Stimulated activated CD8-positive, alpha-beta memory T cell treated with anti-CD3 and anti-CD28 coated beads, Interleukin-7, amount 100 ng/mL, for 1 hour (primary cell): ENCODE results near the gene HOXA5.

ENCODE experiments used
- DNase-seq, 2 donors: peaks; one replicate each; pipeline ENCODE4 v3.0.0-alpha.2; 2020; ENCODE audit warnings: low read depth in 2 of 2

Gene HOXA5

DNA sequence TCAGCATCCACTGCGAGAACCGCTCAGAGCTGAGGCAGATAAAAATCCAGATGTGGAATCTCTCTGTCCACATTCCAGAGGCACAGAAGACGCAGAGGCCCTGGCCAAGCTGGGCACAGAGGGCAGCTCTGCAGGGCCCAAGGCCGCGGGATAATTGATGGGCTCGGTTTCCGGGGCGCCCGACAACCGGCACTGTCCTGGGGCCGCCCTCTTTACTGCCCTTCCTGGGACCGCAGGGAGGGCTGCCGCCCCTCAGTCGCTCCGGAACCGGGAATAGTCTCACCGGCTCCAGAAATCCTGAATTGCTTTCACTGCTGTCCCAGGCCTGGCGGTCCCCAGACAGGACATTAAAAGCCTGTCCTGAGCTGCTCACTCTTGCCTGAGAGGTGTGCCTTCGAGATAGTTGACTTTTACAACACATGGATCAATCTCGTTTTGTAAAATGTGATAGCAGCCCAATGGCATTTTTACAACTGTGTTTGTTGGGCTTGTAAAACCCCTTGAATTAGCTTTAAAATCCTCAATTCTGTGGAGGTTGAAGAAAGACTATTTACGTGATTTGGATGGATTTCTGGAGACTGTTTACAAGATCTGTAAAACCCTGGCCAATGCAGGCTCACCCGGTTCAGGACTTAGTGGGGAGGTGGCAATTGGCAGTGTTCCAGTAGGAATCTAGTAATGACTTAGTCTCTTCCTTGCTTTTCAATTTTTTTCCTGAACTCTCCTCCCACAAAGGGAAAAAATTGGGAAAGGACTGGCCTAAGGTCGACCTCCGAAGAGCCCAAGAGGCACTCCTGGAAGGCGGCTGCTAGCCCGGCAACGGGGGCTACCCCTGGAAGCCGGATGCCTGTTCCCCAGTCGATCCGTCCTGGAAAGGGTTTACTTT lies 5.5 kb upstream of the HOXA5 start:
- DNase-seq: no peak

DNA sequence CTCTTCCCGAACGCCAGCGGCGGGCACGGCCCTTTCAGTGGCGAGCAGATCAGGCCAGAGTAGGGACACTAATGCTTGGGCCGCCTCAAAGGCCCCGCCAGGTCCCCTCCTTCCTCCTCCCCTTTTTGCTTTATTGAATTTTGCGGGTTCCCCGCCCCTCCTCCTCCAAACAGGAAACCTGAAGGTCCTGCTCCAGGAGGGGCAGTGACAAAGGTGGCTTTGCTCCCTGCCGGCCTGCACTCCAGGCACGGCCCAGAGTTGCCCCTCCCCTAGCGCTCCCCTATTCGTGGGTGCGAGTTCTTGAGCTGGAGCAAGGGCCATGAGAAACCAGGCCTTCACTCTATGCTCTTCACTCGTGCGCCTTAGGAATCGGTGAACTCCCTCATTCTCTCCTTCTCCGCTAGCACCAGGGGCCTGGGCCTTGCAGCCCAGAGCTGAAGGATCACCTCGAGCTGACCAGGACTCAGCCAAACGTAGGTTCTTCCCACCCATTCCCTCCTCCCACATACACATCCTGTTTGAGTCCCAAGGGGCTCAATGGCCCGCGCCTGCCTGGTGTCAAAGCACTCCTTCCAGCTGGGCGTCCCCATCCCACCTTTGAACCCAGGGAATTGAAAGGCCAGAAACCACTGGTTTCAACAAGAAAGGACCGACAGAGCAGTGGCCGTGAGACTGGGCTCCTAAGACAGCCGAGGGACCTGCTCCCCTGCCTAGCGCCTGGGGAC lies 4.7 kb upstream of the HOXA5 start:
- DNase-seq: no peak

DNA sequence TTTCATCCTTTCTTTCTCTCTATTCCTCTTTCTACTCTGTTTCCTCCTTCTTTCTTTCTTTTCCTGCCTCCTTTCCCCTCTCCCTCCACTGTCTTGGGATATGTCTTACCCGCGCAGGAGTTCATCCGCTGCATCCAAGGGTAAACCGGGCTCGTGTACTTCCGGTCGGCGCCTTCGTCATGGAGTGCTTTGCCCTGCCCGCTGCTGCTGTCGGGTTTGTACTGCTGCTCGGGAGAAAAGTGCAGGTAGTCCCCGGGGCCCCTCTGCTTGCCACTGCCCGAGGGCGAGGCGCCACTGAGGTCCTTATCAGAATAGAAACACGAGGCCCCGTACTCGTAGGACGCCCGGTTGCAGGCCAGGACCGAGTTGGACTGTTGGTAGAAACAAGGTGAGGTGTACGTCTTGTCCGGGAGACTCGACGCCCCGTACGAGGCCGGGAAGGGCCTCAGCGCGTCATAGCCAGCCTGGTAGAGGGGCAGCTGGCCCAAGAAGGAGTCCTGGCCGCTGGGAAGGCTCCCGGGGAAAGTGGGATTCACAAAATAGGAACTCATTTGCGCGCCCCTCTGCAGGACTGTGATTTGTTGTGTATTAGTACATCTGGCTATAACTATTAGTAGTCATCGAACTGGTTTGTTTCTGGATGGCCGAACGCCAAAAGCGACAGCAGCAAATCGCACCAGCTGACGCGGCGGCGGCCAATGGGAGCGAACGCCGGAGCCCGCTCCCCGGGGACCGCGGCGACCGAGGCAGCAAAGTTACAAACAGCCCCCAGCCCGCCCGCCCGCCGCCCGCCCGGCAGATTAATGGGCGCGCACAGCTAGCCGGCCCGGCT lies 3.9 kb upstream of the HOXA5 start, which contains the start of gene HOXA6:
TSS of gene HOXA6 (minus strand) at position 576 of the 832 bp plus-strand sequence. CDS start at position 551, 25 bp downstream.
- DNase-seq: no peak

DNA sequence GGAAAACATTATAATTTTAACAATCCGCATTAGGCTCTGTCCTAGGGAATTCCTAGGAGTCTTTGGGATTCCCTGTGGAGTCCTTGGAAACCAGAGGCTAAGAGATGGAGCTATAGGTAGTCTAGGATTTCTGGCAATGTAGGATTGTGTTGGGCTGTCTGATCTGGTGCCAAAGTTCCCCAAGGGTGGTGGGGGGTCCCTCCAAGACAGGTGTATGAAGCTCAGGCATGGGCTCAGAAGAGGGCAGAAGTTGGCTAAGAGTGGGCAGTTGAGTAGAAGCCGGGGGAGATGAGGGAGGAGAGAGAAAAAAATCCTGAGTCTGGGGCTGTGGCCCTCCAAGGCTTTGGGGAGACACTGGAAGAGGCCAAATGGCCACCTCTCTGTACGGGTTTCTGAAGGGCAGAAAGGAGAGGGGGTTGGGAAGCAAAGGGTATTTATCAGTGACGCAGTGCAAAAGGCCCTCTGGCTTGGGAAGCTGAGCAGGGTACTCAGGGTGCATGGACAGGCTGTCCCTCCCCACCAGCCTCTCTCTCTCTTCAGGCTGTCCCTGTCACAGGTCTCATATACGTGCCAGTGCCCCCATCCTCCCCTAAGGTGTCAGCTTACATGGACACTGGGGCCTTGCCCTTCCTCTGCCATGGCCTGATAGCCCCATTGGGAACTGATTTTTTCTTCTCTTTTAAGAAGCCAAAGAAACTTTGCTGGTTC lies 3.2 kb upstream of the HOXA5 start:
- DNase-seq: no peak

DNA sequence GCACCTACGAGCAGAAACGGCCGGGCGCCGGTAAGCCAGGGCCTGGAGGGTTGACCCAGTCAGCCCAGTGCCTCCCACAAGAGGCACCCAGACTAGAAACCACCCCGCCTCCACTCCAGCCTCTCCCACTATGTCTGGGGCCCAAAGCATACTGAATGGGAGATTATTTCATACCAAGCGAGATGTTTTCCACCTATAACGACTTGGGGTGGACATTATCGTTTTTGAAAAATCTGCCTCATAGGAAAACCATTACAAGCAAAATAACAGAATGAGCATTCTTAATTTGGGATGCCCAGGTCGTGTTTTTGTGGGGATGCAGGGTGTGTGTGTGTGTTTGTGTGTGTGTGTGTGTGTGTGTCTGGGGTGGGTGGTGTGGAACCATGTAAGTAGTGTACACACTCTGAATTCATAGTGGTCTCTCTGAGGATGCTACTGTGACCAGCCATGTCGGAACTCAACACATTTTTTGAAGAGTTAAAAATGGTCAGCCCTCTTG lies 2.5 kb upstream of the HOXA5 start:
- no peak for DNase-seq

DNA sequence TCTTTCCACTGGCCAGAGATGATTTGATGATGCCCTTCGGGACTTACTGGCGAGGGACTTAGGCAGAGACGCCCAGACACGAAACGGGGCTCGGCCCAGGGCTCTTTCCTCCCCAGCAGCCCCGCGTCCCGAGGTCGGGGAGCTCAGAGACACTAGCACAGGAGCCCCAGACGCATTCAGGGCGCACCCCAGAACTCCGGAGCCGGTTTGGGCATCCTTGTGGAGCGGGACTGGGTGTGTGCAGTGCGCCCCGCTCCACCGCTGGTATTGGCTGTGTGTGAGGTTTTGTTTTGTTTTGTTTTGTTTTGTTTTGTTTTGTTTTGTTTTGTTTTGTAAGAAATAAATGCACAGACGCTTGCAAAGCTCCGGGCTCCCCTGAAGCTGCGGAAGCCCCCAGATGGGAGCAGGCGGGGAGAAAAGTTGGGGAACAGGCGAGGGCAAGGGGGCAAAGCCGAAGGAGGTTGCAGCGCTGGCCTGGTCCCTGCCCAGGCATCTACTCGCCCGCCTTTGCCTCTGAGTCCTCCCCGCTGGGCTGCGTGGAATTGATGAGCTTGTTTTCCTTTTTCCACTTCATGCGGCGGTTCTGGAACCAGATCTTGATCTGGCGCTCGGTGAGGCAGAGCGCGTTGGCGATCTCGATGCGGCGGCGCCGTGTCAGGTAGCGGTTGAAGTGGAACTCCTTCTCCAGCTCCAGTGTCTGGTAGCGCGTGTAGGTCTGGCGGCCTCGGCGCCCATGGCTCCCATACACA lies 1.9 kb upstream of the HOXA5 start:
- DNase-seq: no peak

DNA sequence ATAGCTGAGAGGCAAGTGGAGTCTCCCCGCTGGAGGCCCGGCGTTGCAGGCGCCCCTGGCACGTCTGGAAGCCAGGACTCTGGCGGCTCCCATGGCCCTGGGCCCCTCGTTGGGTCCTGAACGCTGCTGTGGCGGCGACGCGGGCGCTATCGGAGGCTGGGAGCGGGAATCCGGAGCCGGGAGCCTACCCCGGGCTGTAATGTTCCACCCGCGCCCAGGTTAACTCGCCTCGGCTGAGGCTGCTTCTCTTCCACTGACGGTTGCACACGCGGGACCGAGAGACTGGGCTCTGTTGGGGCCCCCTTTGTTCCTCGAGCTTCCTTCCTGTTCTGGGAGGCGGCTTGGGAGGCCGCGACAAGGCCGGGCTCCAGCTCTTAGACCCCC lies 1.3 kb upstream of the HOXA5 start:
- no peak for DNase-seq

DNA sequence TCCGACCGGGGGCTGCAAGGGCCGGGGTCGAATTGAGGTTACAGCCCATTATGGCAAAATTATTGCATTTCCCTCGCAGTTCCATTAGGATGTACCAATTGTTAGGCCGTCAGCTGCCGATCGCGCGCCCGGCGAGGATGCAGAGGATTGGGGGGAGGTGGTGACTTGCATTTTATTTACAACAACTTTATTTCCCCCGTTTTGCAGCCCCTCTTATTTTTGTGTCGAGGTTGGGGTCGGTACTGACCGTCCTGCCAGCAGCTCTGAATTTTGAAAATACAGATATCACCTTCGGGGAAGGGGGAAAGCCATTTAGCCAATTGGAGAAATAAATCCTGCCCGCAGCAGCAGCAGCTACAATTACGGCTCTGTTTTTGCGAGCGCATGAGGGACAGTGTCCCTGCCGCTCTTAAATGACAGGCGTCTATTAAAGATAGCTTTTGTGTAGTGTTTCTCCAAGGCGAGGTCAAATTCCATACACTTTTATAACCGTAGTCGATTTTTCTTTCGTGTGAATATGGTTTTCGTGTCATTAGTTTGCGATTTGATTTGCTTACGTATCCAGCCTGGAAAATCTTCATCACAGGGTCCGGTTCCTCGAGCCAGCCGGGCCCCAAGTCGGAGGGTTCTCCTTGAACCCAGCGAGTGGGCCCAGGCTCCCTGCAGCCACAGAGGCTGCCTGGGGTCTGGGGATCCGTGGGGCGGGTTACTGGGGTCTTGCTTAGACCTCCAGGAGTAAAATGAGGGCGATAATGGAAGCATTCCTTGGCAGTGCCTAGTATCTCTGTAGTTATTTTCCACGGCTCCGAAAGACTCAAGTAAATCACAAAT lies 684 bp upstream of the HOXA5 start:
- no peak for DNase-seq

DNA sequence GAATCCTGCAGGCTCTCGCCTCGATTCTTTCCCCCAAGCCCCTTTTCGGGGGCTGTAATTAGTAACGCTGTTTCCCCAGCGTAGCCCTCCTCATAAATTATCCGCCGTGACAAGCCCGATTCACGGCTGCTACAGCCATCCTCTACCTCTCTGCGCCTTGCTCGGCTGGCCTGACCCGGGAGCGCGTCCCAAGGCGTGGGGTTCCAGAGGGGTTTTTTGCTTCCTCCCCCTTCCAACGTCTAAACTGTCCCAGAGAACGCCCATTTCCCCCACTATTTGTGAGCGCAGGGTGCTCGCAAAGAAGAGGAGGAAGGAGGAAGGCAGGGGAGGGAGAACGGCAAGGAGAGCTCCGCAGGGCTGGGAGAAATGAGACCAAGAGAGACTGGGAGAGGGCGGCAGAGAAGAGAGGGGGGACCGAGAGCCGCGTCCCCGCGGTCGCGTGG lies 880 bp downstream of the HOXA5 start:
- no peak for DNase-seq

DNA sequence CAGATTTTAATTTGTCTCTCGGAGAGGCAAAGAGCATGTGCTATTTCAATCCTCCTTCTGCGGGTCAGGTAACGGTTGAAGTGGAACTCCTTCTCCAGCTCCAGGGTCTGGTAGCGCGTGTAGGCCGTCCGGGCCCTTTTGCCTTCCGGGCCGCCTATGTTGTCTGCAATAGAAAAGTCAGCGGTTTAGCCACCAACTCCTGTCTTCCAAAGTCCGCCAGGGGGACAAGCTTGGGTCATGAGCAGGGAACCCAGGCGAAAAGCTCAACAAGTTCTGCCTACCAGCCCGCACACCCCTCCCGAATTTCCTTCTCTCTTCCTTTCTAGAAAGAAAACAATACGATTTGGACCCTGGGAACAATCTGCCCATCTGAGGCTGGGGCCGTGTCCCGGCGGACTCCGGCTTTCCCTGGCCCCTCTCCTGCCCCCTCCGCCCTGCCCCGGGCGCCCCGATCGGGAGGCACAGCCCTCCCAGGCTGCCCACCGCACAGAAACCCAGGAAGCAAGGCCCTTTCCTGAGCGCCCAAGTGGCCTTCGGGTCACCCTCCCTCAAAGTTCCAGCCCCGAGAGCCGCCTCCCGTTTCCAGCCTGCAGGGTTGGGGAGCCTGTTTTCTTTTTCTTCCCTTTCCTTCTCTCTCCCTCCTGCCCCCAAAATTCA lies 1.4 kb downstream of the HOXA5 start:
- no peak for DNase-seq

DNA sequence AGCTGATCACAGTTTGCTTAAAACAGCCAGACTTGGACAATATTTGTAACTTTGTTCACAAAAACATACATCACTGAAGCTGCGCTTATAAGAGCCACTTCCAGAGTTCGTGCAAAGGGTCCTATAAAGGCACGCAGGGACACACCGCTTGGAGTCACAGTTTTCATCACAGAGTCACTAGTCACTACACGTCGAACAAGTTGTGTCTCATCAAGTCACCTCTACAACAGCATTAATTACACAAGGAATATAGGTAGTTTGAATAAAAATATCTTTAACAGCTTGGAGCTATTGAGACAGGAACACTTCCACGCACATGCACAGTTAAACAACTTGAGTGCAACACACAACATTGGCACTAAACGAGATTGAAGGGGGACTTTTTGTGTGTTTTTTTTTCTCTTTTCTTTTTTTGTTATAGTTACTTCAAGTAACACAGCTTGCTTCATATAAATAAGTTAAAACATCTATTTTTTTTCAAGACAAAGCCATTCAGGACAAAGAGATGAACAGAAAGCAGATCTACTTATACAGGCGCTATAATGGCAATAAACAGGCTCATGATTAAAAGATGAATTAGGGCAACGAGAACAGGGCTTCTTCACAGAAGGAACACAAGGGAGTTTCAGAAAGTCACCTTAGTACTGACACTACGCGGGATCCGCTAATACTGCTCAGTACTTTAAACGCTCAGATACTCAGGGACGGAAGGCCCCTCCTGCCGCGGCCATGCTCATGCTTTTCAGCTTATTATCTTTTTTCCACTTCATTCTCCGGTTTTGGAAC lies 2.2 kb downstream of the HOXA5 start:
- DNase-seq: no peak

DNA sequence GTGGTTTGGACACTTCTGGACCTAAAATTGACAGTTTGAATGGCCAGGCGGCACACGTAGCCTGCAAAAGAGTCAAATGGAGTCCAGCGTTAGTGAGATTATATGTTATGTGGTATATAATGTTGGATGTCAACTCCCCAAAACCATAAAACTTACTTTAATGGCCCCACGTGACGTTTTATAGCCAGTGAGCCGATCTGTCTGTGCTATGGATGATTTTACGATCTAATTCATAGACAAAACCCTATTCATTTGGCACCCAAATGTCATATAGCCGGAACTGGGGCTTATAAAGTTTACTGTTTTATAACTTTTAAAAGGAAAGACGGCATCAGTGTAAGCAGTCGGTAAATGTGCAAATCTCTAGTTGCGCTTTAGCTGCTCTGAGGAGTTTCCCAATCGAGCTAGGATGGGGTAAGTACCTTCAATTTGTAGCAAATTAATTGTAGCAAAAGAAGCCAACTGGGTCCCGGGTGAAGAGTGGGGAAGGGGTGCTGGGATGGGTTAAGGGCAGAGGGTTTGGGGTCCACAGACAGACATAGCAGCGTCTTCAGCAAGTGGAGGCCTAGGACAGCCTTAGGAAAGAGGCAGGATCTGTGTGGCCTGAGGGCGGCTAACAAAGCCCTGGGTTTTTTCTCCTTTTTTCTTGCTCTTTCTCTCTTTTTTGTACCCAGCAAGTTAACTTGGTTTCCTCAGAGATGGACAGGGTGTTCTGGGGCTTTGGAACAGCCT lies 3.2 kb downstream of the HOXA5 start:
- DNase-seq: no peak

DNA sequence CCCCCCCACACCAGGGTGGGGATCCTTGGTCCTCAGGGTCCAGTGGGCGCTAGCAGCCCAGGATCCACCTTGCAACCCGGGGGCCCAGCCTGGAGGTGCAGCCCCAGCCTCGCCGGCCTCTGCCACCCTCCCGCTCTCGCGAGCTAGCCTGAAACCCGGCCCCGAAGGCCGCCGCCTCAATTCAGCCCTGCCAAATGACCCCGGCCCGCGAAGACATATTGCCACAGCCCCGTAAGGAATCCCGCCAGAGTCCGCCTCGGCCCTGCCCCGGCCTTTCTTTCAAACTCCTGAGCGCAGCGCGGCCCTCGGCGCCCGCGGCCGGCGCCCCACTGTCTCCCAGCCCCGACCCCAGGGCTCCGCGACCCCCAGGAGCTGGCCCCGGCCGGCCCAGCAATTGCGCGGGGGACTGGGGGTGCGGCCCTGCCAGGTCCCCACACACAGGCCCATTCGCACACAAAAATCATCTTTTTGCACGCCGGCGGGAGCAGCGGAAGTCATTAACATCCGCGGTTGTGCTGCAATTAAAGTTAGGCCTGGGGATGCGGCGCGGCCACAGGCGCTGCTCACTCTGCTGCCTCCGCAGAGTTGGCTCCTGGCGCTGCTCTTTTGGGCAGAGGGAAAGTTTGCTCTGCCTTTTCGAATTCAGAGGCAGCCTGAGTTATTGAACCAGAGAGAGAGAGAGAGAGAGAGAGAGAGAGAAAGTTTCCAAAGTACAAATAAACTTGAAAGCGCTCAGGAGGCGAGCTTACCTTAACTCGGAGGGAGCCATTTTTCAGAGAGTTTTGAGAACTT lies 4.0 kb downstream of the HOXA5 start:
- DNase-seq: no peak

DNA sequence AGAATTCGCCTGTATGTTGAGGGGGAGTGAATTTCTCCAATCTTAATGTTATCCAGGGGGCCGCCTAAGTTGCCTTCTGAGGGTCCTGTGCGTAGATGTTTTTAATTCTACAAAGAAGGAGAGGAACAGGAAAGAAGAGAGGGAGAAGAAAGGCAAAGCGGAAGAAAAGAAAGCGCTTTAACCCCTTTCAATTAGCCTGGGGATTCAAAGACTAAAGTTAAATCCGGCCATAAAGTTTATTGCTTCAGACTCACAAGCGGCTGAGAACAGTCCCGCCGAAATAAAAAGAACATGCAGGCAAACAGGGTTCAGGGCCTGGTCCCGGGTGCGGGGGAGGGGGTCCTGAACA lies 4.5 kb downstream of the HOXA5 start:
- no peak for DNase-seq

DNA sequence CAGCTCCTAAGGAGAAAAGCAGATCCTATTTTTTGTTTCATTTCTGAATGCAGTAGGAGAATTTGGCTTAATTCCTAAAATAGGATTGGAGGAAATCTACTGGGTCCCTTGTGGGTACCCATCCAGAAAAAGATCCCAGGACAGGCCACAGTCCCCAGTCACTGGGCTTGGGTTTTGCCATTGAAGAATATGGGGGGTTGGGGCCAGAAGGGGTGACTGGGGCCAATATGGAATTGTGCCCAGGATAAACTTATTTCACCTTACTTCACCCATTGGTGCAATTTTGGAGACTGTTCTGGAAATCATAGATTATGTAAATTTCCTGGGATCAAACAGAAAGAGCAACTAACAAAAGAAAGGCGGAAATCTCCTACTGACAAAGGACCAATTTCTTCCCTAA lies 5.0 kb downstream of the HOXA5 start:
- no peak for DNase-seq

DNA sequence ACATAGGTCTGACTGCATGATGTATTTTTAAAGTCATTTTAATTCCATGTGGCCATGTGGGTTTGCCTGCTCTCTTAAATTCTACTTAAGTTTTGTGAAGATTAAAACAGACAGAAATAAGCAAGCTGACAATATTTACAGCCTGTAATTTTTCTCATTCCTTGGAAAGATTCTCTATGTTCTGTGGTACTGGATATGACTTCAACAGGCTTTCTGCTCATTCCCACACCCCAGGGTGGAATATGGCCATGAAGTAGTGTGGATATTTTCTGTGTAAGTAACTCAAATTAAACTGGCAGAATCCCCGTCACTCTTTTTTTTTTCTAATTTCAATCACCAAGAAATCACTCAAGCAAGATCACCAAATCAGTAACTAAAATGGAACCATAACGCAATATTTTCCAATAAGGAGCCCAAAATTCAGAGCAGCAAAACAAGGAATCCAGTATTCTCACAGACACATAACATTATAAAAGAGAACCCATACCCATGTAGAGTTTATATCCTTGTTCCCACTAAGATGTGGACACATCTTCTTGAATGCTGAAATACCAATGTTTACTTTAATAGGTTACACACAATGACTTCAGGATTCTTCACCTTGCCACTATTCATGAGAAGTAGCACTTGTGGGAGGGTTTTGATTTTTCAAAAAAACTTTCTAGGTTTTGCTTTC lies 5.7 kb downstream of the HOXA5 start:
- DNase-seq: no peak
